ENCODE data around the gene CCDC13.

DNA sequence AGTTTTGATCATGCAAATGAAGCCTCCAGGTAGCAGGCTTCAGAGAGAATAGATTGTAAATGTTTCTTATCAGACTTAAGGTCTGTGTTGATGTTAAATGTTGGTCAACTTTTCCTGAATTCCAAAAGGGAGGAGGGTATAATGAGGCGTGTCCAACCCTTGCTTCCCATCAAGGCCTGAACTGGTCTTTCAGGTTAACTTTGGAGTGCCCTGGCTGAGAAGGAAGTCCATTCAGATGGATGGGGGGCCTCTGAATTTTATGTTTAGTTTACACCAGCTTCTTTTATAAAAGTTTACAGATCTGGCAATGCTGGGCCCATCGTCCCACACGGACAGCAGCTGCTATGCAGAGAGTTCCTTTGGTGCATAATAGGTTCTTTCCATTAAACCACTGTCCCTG, 8.9 kb downstream of the CCDC13 start:
- TF ChIP-seq, protein P1, sequence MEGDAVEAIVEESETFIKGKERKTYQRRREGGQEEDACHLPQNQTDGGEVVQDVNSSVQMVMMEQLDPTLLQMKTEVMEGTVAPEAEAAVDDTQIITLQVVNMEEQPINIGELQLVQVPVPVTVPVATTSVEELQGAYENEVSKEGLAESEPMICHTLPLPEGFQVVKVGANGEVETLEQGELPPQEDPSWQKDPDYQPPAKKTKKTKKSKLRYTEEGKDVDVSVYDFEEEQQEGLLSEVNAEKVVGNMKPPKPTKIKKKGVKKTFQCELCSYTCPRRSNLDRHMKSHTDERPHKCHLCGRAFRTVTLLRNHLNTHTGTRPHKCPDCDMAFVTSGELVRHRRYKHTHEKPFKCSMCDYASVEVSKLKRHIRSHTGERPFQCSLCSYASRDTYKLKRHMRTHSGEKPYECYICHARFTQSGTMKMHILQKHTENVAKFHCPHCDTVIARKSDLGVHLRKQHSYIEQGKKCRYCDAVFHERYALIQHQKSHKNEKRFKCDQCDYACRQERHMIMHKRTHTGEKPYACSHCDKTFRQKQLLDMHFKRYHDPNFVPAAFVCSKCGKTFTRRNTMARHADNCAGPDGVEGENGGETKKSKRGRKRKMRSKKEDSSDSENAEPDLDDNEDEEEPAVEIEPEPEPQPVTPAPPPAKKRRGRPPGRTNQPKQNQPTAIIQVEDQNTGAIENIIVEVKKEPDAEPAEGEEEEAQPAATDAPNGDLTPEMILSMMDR (IDR thresholded peaks at IDR 0.05) = no peak
- TF ChIP-seq POLR2AphosphoS5 (IDR thresholded peaks at IDR 0.05) = no peak
- no peak for TF ChIP-seq POLR2A (IDR thresholded peaks at IDR 0.05)
- TF ChIP-seq EP300 (IDR thresholded peaks at IDR 0.05; ENCODE audit: low read depth) = no peak
